Smooth muscle cell (in vitro differentiated cells): ENCODE measurements around the gene CYB561A3. TPM values are rescaled to one million over a fixed set of nuclear protein-coding genes. Genes with fewer than 3 reads are reported as not detected.

Experiments
- DNase-seq: peaks from one replicate; lab custom pipeline; 2025; ENCODE audit not compliant: unreplicated experiment; lab: John Stamatoyannopoulos, UW
- H2AFZ ChIP-seq: fragments of 200-600 bp; sonication (generic); 2 replicates; pipeline ENCODE4 v1.6.0; 2016; ENCODE audit warnings: antibody characterized with exemption, low read depth, mild to moderate bottlenecking
- H3F3A ChIP-seq: fragments of 200-600 bp; sonication (generic); 2 replicates; pipeline ENCODE4 v1.6.0; 2017; ENCODE audit warnings: antibody characterized with exemption, low read depth
- H3K27ac ChIP-seq: fragments of 200-600 bp; sonication (generic); 2 replicates; pipeline ENCODE4 v1.5.1; 2016; ENCODE audit warnings: low read depth, mild to moderate bottlenecking
- H3K27me3 ChIP-seq: fragments of 200-600 bp; sonication (generic); 2 replicates; pipeline ENCODE4 v1.6.1; 2016; ENCODE audit warnings: low read depth, mild to moderate bottlenecking
- H3K36me3 ChIP-seq: fragments of 200-600 bp; sonication (generic); 2 replicates; pipeline ENCODE4 v1.5.1; 2016; ENCODE audit warnings: low read depth
- H3K4me1 ChIP-seq: fragments of 200-600 bp; sonication (generic); 2 replicates; pipeline ENCODE4 v1.5.1; 2016; ENCODE audit warnings: low read depth
- H3K4me2 ChIP-seq: fragments of 200-600 bp; sonication (generic); 2 replicates; pipeline ENCODE4 v1.6.0; 2016; ENCODE audit warnings: mild to moderate bottlenecking
- H3K4me3 ChIP-seq: fragments of 200-600 bp; sonication (generic); 2 replicates; pipeline ENCODE4 v1.5.1; 2016; ENCODE audit warnings: mild to moderate bottlenecking
- H3K79me2 ChIP-seq: fragments of 200-600 bp; sonication (generic); 2 replicates; pipeline ENCODE4 v1.6.0; 2016; ENCODE audit warnings: low read depth, mild to moderate bottlenecking
- H3K9ac ChIP-seq: fragments of 200-600 bp; sonication (generic); 2 replicates; pipeline ENCODE4 v1.6.0; 2016; ENCODE audit warnings: low read depth
- H3K9me3 ChIP-seq: fragments of 200-600 bp; sonication (generic); replicated peaks from 2 replicates; pipeline ENCODE4 v1.5.1; 2016; ENCODE audit warnings: low read depth
- H4K20me1 ChIP-seq: fragments of 200-600 bp; sonication (generic); 2 replicates; pipeline ENCODE4 v1.6.0; 2016; ENCODE audit warnings: low read depth
- CTCF ChIP-seq: fragments of 200-600 bp; sonication (generic); IDR thresholded peaks from 2 replicates; pipeline ENCODE4 v1.5.1; 2017; ENCODE audit warnings: borderline replicate concordance, mild to moderate bottlenecking, antibody characterized with exemption; ENCODE audit not compliant: insufficient read depth, poor library complexity, severe bottlenecking
- WGBS: methylation state at CpG from one replicate; pipeline ENCODE4 v1.1.7; 2016; ENCODE audit warnings: low lambda C conversion rate; 5-methylcytosine and 5-hydroxymethylcytosine counted together
- polyA plus RNA-seq: library from polyadenylated mRNA; unstranded; fragments of >200 nt; fragmentation: Nextera tagmentation; extraction: Ambion mirVana; gene quantifications from 2 replicates; pipeline ENCODE4 v1.2.1, GENCODE V29; 2016
- total RNA-seq: library from RNA; depleted of rRNA; stranded (reverse); fragments of >200 nt; gene quantifications from 2 replicates; pipeline ENCODE4 v1.2.3, GENCODE V29; 2014

The CYB561A3 gene
- total and polyA plus RNA-seq, 2 experiments from 2014 or later: 19.1 to 23.7 TPM

GRCh38 chr11:61377461-61378160 is 15.9 kb upstream of the CYB561A3 start:
- Histone ChIP-seq H4K20me1 (no peaks in the 10 kb centered on the region), H3K27ac (peak overlapping the region; percentile 94), H2AFZ (no peak overlapping the region), H3K4me3 (no peak overlapping the region), H3K4me1 (peaks cover 9% of the 10 kb centered on the region), H3K27me3 (no peaks in the 10 kb centered on the region), H3K9me3 (no peaks in the 10 kb centered on the region), H3K9ac (peak overlapping the region; percentile 61), H3K79me2 (no peaks in the 10 kb centered on the region), H3K4me2 (peak overlapping the region; percentile 47), H3F3A (peaks cover 21% of the 10 kb centered on the region), H3K36me3 (no peaks in the 10 kb centered on the region)
- WGBS: 70% methylated on average over 6 of the region's 6 CpGs
- no peak for TF ChIP-seq CTCF
- DNase-seq: no peak

- H3K9ac ChIP-seq: no peak overlapping the region
- no peak overlapping the region for H3K27ac ChIP-seq
- H3K27me3 ChIP-seq: no peaks in the 10 kb centered on the region
- no peak for TF ChIP-seq CTCF
- H3K9me3 ChIP-seq: no peaks in the 10 kb centered on the region
- WGBS: 99% methylated on average over 6 of the region's 6 CpGs
- H4K20me1 ChIP-seq: no peaks in the 10 kb centered on the region
- DNase-seq: no peak
- H3K4me2 ChIP-seq: no peak overlapping the region
- H3K4me3 ChIP-seq: no peak overlapping the region
- no peak overlapping the region for H2AFZ ChIP-seq
- H3F3A ChIP-seq: peaks cover 21% of the 10 kb centered on the region
- no peaks in the 10 kb centered on the region for H3K36me3 ChIP-seq
- H3K79me2 ChIP-seq: no peaks in the 10 kb centered on the region
- H3K4me1 ChIP-seq: peaks cover 9% of the 10 kb centered on the region
Observed at GRCh38 chr11:61375761-61376108, 14.1 kb upstream of the CYB561A3 start.

- Histone ChIP-seq H3K4me3 (no peak overlapping the region), H3K79me2 (no peaks in the 10 kb centered on the region), H3K9me3 (no peaks in the 10 kb centered on the region), H3K27ac (no peak overlapping the region), H2AFZ (no peak overlapping the region), H4K20me1 (no peaks in the 10 kb centered on the region), H3K4me2 (no peak overlapping the region), H3F3A (peaks cover 6% of the 10 kb centered on the region), H3K27me3 (no peaks in the 10 kb centered on the region), H3K9ac (no peak overlapping the region), H3K4me1 (no peaks in the 10 kb centered on the region), H3K36me3 (no peaks in the 10 kb centered on the region)
- TF ChIP-seq CTCF: no peak
- no peak for DNase-seq
- WGBS: 96% methylated on average over 8 of the region's 8 CpGs
Observed at GRCh38 chr11:61372659-61373420, 11.2 kb upstream of the CYB561A3 start.
